IPS-20b (cell line): Measurements from ENCODE around the gene B3GNT7.

Experiments
- H3K27ac ChIP-seq: one replicate; pipeline ENCODE4 v1.5.1; 2013; ENCODE audit warnings: low read length
- H3K27me3 ChIP-seq: 2 replicates; pipeline ENCODE4 v1.6.1; 2013; ENCODE audit warnings: mild to moderate bottlenecking, low read length, inconsistent platforms; ENCODE audit not compliant: insufficient read depth
- H3K36me3 ChIP-seq: 2 replicates; pipeline ENCODE4 v1.6.1; 2013; ENCODE audit warnings: low read depth, mild to moderate bottlenecking, inconsistent platforms, low read length, moderate library complexity; ENCODE audit not compliant: insufficient read depth
- H3K4me1 ChIP-seq: 2 replicates; pipeline ENCODE4 v1.6.1; 2013; ENCODE audit warnings: mild to moderate bottlenecking, control low read depth, inconsistent platforms, low read length, moderate library complexity; ENCODE audit not compliant: insufficient read depth
- H3K4me3 ChIP-seq: 2 replicates; pipeline ENCODE4 v1.5.1; 2013; ENCODE audit warnings: mild to moderate bottlenecking, low read length, inconsistent platforms
- H3K9ac ChIP-seq: 2 replicates; pipeline ENCODE4 v1.6.1; 2013; ENCODE audit warnings: low read depth, mild to moderate bottlenecking, inconsistent platforms, low read length, moderate library complexity
- H3K9me3 ChIP-seq: 2 replicates; pipeline ENCODE4 v1.6.1; 2013; ENCODE audit warnings: mild to moderate bottlenecking, low read depth, low read length, inconsistent platforms; ENCODE audit not compliant: insufficient read depth

B3GNT7 gene

DNA sequence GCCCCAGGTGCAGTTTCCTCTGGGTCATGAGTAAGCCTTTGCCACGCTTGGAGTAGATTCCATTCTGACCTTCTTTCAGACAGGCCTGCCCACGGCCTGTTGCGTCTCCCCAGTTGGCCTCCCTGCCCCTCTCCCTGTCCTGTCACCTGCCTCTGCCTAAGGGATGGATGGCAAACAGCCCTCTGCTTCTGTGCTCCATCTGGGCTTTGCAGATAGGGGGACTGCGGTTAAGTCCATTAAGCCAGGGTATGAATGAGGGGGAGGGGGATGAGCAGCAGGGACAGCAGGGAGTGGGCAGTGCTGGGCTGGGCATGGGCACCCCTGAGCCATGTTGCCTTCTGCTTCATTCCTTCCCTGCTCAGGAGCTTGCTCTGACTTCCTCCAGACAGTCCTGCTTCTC is 37.6 kb upstream of the B3GNT7 start:
- Histone ChIP-seq H3K4me3 (no peak overlapping the region), H3K36me3 (no peaks in the 10 kb centered on the region), H3K4me1 (peaks cover 16% of the 10 kb centered on the region; the same call in 1 of the 2 replicates), H3K9me3 (no peaks in the 10 kb centered on the region), H3K27me3 (no peaks in the 10 kb centered on the region), H3K27ac (no peak overlapping the region), H3K9ac (no peak overlapping the region)

DNA sequence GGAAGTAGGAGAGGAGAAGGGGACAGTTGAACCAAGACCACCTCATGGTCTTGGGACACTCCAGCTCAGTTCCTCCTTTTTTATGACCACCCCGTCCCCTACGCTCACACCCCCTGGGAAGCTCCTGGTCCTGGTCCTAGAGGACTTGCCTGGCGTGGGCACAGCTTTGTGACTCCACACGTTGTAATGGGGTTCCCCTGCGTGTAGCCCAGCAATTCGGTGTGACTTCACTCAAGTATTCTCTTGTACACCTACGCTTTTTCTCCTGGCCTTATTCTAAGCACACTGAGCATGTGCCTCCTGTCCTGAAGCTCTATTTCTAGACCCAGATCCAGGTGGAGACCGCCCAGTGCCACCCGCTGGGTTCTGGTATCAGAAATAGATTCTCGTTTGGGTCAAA is 36.1 kb upstream of the B3GNT7 start:
- H3K4me1 ChIP-seq = peaks cover 16% of the 10 kb centered on the region; the same call in 1 of the 2 replicates

DNA sequence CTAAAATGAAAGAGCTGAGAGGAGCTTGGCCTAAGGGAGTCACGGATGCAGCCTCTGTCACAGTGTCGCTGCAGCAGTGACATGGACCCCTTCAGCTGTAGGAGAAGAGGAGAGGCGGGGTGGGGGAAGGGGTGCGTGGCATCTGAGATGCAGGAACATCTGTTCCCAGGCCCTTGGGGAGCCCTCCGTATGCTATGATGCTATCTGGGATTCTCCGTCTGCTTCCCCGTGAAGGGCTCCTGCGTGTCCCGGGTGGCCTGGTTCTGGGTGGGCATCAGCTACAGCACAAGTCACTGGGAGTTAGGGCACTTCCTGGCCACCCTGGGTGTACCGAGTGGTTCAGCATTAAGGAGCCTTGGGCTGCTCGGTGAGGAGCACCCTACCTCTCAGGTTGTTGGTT is 35.6 kb upstream of the B3GNT7 start:
- Histone ChIP-seq H3K27me3 (no peaks in the 10 kb centered on the region), H3K4me1 (peaks cover 16% of the 10 kb centered on the region; the same call in 1 of the 2 replicates), H3K4me3 (no peak overlapping the region), H3K27ac (no peak overlapping the region), H3K9me3 (no peaks in the 10 kb centered on the region), H3K36me3 (no peaks in the 10 kb centered on the region), H3K9ac (no peak overlapping the region)

More for the DNA sequence above, 36.1 kb upstream of the B3GNT7 start:
- Histone ChIP-seq H3K9ac (no peak overlapping the region), H3K27ac (no peak overlapping the region), H3K9me3 (no peaks in the 10 kb centered on the region), H3K27me3 (no peaks in the 10 kb centered on the region), H3K36me3 (no peaks in the 10 kb centered on the region), H3K4me3 (no peak overlapping the region)

DNA sequence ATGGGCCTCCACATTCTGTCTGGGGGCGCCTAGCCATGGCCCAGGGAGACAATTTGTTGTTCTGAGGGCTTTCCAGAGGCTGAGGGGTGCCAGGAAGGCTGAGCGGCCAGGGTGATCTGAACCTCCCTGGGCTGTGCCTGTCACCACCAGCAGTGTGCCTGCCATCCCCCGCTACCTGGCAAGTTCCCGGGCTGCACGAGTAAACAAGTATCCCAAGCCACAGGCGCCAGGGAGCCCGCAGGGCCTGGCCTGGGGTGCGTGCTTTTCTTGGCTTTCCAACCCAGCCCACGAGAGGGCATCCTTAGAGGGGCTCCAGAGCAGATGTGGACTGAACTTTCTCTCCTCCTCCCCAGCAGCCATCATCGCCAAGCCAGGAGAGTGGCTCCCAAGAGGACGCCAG is 35.1 kb upstream of the B3GNT7 start:
- Histone ChIP-seq H3K9me3 (no peaks in the 10 kb centered on the region), H3K36me3 (no peaks in the 10 kb centered on the region), H3K27ac (no peak overlapping the region), H3K4me1 (peaks cover 19% of the 10 kb centered on the region; the same call in 1 of the 2 replicates), H3K27me3 (no peaks in the 10 kb centered on the region), H3K9ac (no peak overlapping the region), H3K4me3 (no peak overlapping the region)

DNA sequence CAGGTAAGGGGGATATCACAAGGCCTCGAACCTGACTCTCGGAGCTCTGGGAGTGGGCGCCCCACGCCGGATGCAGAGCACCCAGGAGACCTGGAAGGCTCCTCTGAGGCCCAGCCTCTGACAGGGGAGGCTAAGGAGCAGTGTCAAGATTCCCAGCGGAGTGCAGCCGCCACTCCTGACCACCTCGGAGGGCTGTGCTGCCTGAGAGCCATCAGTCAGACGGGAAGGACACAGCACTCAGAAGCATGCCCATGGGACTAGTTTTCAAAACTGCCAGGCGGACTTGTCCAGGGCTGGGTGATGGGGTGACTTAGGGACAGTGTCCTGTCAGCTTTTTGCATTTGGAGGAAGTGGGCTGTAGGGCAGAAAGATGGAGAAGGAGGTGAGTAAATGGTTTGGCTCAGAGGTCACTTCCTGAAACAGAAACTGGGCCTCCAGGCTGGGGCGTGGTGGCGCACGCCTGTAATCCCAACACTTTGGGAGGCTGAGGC is 34.6 kb upstream of the B3GNT7 start:
- H3K9me3 ChIP-seq = no peaks in the 10 kb centered on the region
- H3K4me1 ChIP-seq = peaks cover 15% of the 10 kb centered on the region; the same call in 1 of the 2 replicates
- H3K27me3 ChIP-seq = no peaks in the 10 kb centered on the region
- H3K27ac ChIP-seq = no peak overlapping the region
- H3K9ac ChIP-seq = no peak overlapping the region
- no peak overlapping the region for H3K4me3 ChIP-seq
- no peaks in the 10 kb centered on the region for H3K36me3 ChIP-seq

DNA sequence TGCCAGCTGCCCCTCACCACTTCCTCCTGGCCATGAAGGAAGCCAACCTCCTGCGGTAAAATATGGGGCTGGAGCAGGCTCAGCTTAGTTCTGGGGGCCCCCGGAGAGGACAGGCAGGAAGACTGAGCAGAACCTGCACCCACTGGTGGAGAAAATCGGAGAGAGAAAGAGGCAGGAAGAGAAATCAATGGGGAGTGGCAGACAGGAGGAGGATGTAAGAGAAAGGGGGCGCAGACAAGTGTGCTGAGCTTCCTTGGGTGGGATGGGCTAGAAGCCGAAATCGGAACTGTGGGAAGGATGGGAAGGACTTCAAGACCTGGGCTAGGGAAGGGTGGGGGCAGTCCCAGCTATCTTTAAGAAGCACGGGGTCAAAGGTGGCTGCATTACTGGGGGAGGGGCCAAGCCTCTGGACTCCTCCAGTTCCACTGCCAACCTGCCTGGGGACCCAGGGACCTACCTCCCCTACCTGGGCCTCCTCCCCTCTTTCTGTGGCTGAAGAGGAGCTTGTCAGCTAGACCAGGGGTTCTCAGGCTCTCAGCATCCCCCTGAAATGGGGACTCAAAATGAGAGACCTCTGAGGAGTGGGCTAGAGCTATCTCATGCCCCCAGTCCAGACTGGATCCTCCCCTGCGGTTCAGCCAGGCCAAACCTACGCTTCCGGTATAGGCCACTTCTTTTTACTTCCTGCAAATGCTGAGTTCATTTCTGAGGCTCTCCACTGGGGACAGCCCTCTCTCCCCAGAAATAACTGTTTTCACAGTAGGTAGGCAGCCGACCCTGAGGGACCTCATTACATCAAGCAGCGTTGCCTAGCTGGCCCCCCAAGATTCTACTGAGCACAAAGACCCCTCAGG is 33.6 kb upstream of the B3GNT7 start:
- Histone ChIP-seq H3K4me3 (no peak overlapping the region), H3K27ac (no peak overlapping the region), H3K9ac (no peak overlapping the region)

DNA sequence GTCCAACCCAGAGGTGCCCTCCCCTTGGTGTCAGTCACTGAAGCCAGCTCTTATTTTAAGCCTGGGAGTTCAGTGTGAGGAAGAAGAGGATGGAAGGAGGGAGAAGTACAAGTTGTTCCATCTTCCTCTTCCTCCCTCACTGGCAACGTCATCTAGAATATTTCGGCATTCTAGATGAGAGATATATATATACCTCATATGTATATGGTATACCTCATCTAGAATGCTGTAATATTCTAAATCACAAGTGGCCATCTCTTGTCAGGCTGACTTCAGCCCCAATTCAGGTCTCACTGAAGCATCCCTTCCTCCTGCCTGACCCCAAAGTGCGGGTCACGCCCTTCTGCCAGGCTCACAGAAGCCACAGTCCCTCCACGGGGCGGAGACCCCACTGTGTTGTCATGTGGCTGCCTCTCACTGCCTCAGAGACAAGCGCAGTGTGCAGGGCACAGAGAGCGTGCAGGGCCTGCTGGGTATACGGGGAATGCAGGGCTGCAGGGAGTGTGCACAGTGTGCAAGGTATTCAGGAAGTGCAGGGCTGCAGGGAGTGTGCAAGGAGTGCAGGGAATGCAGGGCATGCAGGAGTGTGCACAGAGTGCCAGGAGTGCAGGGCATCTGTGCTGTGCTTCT is 32.8 kb upstream of the B3GNT7 start:
- Histone ChIP-seq H3K36me3 (no peaks in the 10 kb centered on the region), H3K27ac (no peak overlapping the region), H3K27me3 (no peaks in the 10 kb centered on the region), H3K4me1 (peaks cover 8% of the 10 kb centered on the region; the same call in 1 of the 2 replicates), H3K9ac (no peak overlapping the region), H3K9me3 (no peaks in the 10 kb centered on the region), H3K4me3 (no peak overlapping the region)

More for the DNA sequence above, 33.6 kb upstream of the B3GNT7 start:
- Histone ChIP-seq H3K9me3 (no peaks in the 10 kb centered on the region), H3K36me3 (no peaks in the 10 kb centered on the region), H3K4me1 (peaks cover 8% of the 10 kb centered on the region; the same call in 1 of the 2 replicates), H3K27me3 (no peaks in the 10 kb centered on the region)

DNA sequence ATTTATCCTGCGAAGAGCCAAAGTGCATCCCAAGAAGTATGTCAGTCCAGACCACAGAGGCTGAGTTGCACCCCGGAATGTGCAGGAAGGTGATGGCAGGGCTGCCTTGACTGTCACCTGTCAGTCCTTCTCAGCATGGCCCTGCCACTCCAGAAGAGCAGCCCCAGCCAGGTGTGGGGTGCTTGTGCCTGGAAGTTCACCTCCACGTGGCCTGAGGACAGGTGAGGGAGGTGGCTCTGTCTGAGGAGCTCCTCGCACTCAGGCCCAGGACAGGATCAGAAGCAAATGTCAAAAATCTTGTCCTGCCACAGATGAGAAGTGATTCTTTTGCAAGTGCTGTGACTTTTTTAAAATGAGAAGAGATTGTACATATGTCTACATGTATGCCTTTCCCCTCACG is 31.4 kb upstream of the B3GNT7 start:
- Histone ChIP-seq H3K4me3 (no peak overlapping the region), H3K27ac (no peak overlapping the region), H3K9ac (no peak overlapping the region), H3K9me3 (no peaks in the 10 kb centered on the region), H3K36me3 (no peaks in the 10 kb centered on the region), H3K4me1 (peaks cover 8% of the 10 kb centered on the region; the same call in 1 of the 2 replicates), H3K27me3 (no peaks in the 10 kb centered on the region)

DNA sequence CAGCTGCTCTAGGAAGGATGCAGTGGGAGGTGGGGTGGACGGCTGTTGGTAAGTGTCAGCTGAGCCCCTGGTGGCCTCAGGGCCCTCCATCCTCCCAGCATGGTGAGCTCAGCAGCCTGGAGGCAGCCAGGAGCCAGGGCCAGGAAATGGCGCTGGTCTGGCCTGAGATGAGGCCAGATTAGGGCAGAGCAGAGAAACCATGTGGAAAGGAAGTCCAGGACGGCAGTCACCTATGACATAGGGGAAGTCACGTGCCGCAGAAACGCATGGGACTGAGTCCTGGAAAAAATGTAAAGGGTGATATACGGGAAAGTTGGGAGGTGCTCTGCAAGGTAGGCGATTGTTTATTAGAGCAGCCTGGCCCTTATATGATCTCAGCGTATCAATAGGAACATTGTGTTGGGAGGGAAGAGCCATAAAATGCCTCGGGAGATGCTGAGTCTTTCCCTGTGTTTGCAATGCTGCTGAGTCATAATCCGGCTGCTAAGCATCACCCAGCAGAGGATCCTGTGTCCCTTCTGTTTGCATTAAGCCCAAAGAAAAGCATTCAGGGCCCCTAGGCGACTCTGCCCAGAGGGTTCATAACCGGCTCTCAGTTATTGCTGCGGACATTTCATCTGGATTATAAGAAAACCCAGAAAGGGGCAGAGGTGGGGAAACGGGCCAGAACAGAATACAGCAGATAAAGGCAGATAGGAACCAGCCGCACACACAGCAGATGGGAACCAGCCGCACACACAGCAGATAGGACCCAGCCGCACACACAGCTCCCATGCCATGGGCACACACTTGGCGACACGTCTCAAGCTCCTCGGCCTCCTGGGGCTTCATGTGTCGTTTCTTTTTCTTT is 30.3 kb upstream of the B3GNT7 start:
- no peaks in the 10 kb centered on the region for H3K36me3 ChIP-seq
- H3K4me3 ChIP-seq = no peak overlapping the region
- H3K9ac ChIP-seq = 0 out of 2 replicates have a peak overlapping the region, but pooled peaks have one; percentile 1
- no peak overlapping the region for H3K27ac ChIP-seq
- no peaks in the 10 kb centered on the region for H3K27me3 ChIP-seq
- H3K9me3 ChIP-seq = no peaks in the 10 kb centered on the region
- H3K4me1 ChIP-seq = peaks cover 13% of the 10 kb centered on the region

DNA sequence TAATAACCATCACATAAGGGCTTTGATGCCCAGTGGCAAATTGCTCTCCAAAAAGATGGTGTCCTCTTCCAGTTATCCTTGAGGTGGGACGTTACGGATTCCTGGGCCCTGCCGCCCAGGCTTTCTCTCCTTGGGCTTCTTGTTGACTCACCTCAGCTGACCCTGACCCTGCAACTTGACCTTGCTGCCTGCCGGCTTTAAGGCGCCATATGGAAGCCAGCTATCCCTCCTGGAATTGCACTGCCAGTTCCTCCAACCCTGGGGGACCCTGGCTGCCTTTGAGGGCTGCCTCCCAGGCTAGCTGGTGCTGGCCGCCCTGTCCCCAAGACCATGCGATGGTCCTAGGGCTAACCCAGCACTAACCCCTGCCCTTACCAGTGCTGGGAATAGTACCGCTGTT is 28.3 kb upstream of the B3GNT7 start:
- peaks cover 26% of the 10 kb centered on the region for H3K4me1 ChIP-seq
- H3K27ac ChIP-seq = no peak overlapping the region
- H3K4me3 ChIP-seq = no peak overlapping the region
- no peaks in the 10 kb centered on the region for H3K27me3 ChIP-seq
- no peaks in the 10 kb centered on the region for H3K9me3 ChIP-seq
- no peak overlapping the region for H3K9ac ChIP-seq
- no peaks in the 10 kb centered on the region for H3K36me3 ChIP-seq
